A673 (cell line): ENCODE measurements around the gene HOMER1. TPM values are rescaled to one million over a fixed set of nuclear protein-coding genes. Genes with fewer than 3 reads are reported as not detected.

ENCODE experiments used
- BruUV-seq: library from RNA; stranded (reverse); fragments of 400-500 nt; replicated peaks from 2 replicates; lab custom pipeline; 2021; lab: Mats Ljungman, UMichigan
- CTCF ChIA-PET: fragments of 300-600 bp; sonication (Branson Sonifier 250); formaldehyde crosslinking; loops from one replicate; lab custom pipeline; 2022; ENCODE audit warnings: antibody characterized with exemption; lab: Charles Lee
- POLR2A ChIA-PET: fragments of 300-600 bp; sonication (Branson Sonifier 250); formaldehyde crosslinking; loops from one replicate; lab custom pipeline; 2022; ENCODE audit warnings: antibody characterized with exemption; ENCODE audit not compliant: low non-redundant PET; lab: Charles Lee
- DNase-seq: peaks from one replicate; pipeline ENCODE4 v3.0.0-alpha.2; 2015; ENCODE audit warnings: low spot score
- H3K27ac ChIP-seq: fragments of 200-600 bp; sonication (generic); 2 replicates; pipeline ENCODE4 v1.5.1; 2016; ENCODE audit warnings: mixed run types, low read depth, mild to moderate bottlenecking, mixed read lengths, antibody characterized with exemption, low read length; ENCODE audit not compliant: poor library complexity, severe bottlenecking
- H3K27me3 ChIP-seq: fragments of 200-600 bp; sonication (generic); replicated peaks from 2 replicates; pipeline ENCODE4 v1.6.1; 2017; ENCODE audit warnings: mixed run types, low read depth, mild to moderate bottlenecking, mixed read lengths, antibody characterized with exemption, low read length; ENCODE audit not compliant: insufficient read depth, poor library complexity
- H3K36me3 ChIP-seq: fragments of 200-600 bp; sonication (generic); 2 replicates; pipeline ENCODE4 v1.6.1; 2016; ENCODE audit warnings: mixed run types, mild to moderate bottlenecking, mixed read lengths, antibody characterized with exemption, low read length; ENCODE audit not compliant: insufficient read depth, poor library complexity, severe bottlenecking
- H3K4me1 ChIP-seq: fragments of 200-600 bp; sonication (generic); 2 replicates; pipeline ENCODE4 v1.6.1; 2017; ENCODE audit warnings: mixed run types, mild to moderate bottlenecking, mixed read lengths, antibody characterized with exemption, low read length; ENCODE audit not compliant: insufficient read depth, poor library complexity, severe bottlenecking
- H3K4me3 ChIP-seq: fragments of 200-600 bp; sonication (generic); 2 replicates; pipeline ENCODE4 v1.5.1; 2016; ENCODE audit warnings: low read depth, mixed run types, mild to moderate bottlenecking, mixed read lengths, low read length; ENCODE audit not compliant: poor library complexity, severe bottlenecking
- H3K9me3 ChIP-seq: fragments of 200-600 bp; sonication (generic); 2 replicates; pipeline ENCODE4 v1.6.1; 2016; ENCODE audit warnings: mixed run types, low read depth, mild to moderate bottlenecking, mixed read lengths, antibody characterized with exemption, low read length; ENCODE audit not compliant: poor library complexity, severe bottlenecking
- EZH2 ChIP-seq: fragments of 200-600 bp; sonication (generic); IDR thresholded peaks from 2 replicates; pipeline ENCODE4 v1.6.1; 2017; ENCODE audit warnings: borderline replicate concordance, low read depth, mild to moderate bottlenecking, mixed read lengths, antibody characterized with exemption, low read length; ENCODE audit not compliant: poor library complexity, severe bottlenecking
- intact Hi-C: fragments of 100-400 bp; cut with micrococcal nuclease; formaldehyde crosslinking; loops from one replicate; pipeline ENCODE4 v1.10.0; 2022; ENCODE audit not compliant: unreplicated experiment
- total RNA-seq: library from RNA; stranded (reverse); gene quantifications from 2 replicates; pipeline ENCODE4 v1.2.3, GENCODE V29; 2021
- TF ChIP-seq, protein P1 (sequence below): fragments of 300-800, 200-600 bp; sonication (generic); conservative IDR thresholded peaks from 2 replicates; pipeline ENCODE4 v1.5.1; 2017; ENCODE audit warnings: low read depth, mild to moderate bottlenecking, antibody characterized with exemption, low read length, moderate library complexity, mixed read lengths

The HOMER1 gene
- total RNA-seq, 1 experiment from 2014 or later, result 34.0 TPM

DNA sequence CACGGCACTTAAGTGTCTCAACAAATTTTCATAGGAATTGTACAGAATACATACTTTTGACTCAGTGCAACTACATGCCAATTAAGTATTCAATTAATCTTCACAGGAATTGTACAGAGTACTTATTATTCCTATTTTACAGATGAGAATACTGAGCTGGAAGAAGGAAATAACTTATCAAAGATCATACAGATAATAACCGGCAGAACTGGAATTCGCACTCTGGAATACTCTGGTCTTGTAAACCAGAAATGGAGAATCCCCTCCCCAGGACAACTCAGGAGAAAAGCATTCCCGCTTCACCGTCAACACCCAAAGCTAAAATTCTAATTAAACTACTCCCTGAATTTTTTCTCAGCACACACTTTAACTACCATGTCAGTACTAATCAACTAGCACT is 112.7 kb downstream of the HOMER1 start:
- H3K9me3 ChIP-seq, result no peaks in the 10 kb centered on the region
- H3K4me1 ChIP-seq, result no peaks in the 10 kb centered on the region
- no peak for DNase-seq
- H3K36me3 ChIP-seq, result no peaks in the 10 kb centered on the region
- H3K27ac ChIP-seq, result no peak overlapping the region
- H3K27me3 ChIP-seq, result no peaks in the 10 kb centered on the region
- CTCF ChIA-PET, result interaction anchor here (0.7 kb wide), 1 partner anchor 440 kb away, joined by 5 read pairs; no protein-coding TSS in a partner anchor
- intact Hi-C loops, result no loop called here
- no peak overlapping the region for H3K4me3 ChIP-seq
- no TSS peak for BruUV-seq
- POLR2A ChIA-PET, result no interaction called here
- no peak for TF ChIP-seq EZH2
- TF ChIP-seq, protein P1, sequence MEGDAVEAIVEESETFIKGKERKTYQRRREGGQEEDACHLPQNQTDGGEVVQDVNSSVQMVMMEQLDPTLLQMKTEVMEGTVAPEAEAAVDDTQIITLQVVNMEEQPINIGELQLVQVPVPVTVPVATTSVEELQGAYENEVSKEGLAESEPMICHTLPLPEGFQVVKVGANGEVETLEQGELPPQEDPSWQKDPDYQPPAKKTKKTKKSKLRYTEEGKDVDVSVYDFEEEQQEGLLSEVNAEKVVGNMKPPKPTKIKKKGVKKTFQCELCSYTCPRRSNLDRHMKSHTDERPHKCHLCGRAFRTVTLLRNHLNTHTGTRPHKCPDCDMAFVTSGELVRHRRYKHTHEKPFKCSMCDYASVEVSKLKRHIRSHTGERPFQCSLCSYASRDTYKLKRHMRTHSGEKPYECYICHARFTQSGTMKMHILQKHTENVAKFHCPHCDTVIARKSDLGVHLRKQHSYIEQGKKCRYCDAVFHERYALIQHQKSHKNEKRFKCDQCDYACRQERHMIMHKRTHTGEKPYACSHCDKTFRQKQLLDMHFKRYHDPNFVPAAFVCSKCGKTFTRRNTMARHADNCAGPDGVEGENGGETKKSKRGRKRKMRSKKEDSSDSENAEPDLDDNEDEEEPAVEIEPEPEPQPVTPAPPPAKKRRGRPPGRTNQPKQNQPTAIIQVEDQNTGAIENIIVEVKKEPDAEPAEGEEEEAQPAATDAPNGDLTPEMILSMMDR, result no peak

DNA sequence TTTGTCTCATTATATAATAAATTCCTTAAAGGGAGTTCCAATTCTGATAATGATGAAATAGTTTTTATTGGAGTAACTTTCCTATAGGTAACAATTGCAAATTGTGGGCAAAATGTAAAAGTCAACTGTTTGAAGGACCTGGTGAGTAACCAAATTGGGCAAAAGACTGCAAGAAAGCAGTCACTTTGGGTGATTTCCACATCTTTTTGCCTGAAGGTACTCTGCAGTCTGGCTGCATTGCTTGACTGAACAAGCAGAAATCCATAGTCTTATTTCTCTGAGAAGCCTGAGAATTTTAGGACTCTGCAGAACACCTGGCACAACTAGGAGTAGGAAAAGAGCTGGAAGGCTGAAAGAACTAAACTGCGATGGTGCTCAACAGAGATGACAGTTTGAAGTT is 114.9 kb downstream of the HOMER1 start:
- Histone ChIP-seq H3K27ac (no peak overlapping the region), H3K9me3 (no peaks in the 10 kb centered on the region), H3K27me3 (no peaks in the 10 kb centered on the region), H3K4me1 (no peaks in the 10 kb centered on the region), H3K36me3 (peaks cover 13% of the 10 kb centered on the region), H3K4me3 (no peak overlapping the region)
- ChIA-PET CTCF (no interaction called here), POLR2A (no interaction called here)
- TF ChIP-seq, protein P1, result no peak
- no peak for TF ChIP-seq EZH2
- no TSS peak for BruUV-seq
- no peak for DNase-seq
- intact Hi-C loops, result no loop called here

DNA sequence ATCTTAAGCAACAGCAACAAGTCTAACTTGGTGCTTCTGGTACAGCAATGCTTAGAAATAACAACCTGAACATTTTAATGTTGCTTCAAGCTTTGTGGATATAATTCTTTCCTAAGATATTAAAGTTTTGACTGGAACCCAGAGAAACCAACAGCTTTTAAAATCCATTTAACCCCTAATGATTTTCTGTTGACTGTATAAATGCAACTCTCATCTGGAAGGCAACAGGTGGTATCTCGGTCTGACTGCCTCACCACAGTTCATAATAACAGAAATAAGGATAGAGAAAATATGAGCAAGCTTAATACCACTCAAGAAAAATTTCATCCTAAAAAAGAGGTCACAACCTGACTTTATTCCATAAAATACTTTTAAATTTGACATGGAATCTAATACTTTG is 116.9 kb downstream of the HOMER1 start:
- intact Hi-C loops, result no loop called here
- no peaks in the 10 kb centered on the region for H3K9me3 ChIP-seq
- no peaks in the 10 kb centered on the region for H3K4me1 ChIP-seq
- no TSS peak for BruUV-seq
- H3K36me3 ChIP-seq, result peaks cover 13% of the 10 kb centered on the region
- no peaks in the 10 kb centered on the region for H3K27me3 ChIP-seq
- CTCF ChIA-PET, result no interaction called here
- TF ChIP-seq, protein P1, result no peak
- TF ChIP-seq EZH2, result no peak
- H3K4me3 ChIP-seq, result no peak overlapping the region
- POLR2A ChIA-PET, result no interaction called here
- DNase-seq, result no peak
- H3K27ac ChIP-seq, result no peak overlapping the region
